WTC11 (cell line): ENCODE data around the gene IGFBP5. TPM values are rescaled to one million over a fixed set of nuclear protein-coding genes. Genes with fewer than 3 reads are reported as not detected.

Experiments used
- ATAC-seq: fragments of 200-7000 bp; cut with Tn5 transposase; 2 replicates; pipeline ENCODE4 v1.10.0; 2021; ENCODE audit warnings: mild to moderate bottlenecking, moderate library complexity
- CTCF ChIA-PET: fragments of 300-600 bp; sonication (Branson Sonifier 250); formaldehyde crosslinking; loops from one replicate; lab custom pipeline; 2021; ENCODE audit warnings: antibody characterized with exemption; lab: Charles Lee
- POLR2A ChIA-PET: fragments of 350-600 bp; sonication (Branson Sonifier 250); formaldehyde crosslinking; loops from one replicate; lab custom pipeline; 2021; ENCODE audit warnings: antibody characterized with exemption; lab: Charles Lee
- DNase-seq: peaks from one replicate; pipeline ENCODE4 v3.0.0; 2021; ENCODE audit warnings: low spot score
- H3K27ac Mint-ChIP-seq: 2 replicates; pipeline ENCODE4 v1.8.0; 2021; ENCODE audit warnings: mixed read lengths
- H3K27me3 Mint-ChIP-seq: 2 replicates; pipeline ENCODE4 v1.8.0; 2021; ENCODE audit warnings: low read depth, mild to moderate bottlenecking, moderate library complexity, mixed read lengths
- H3K36me3 Mint-ChIP-seq: 2 replicates; pipeline ENCODE4 v1.8.0; 2021; ENCODE audit warnings: mixed read lengths
- H3K4me1 Mint-ChIP-seq: 2 replicates; pipeline ENCODE4 v1.8.0; 2022; ENCODE audit warnings: mixed read lengths
- H3K4me3 Mint-ChIP-seq: 2 replicates; pipeline ENCODE4 v1.8.0; 2021; ENCODE audit warnings: mild to moderate bottlenecking, moderate library complexity, mixed read lengths
- H3K9me3 Mint-ChIP-seq: 2 replicates; pipeline ENCODE4 v1.8.0; 2021; ENCODE audit warnings: mixed read lengths
- CREB1 ChIP-seq: sonication (generic); formaldehyde crosslinking; IDR thresholded peaks from 2 replicates; pipeline ENCODE4 v1.8.0; 2023; ENCODE audit warnings: mild to moderate bottlenecking, missing genetic modification reagents
- ETV6 ChIP-seq: sonication (generic); formaldehyde crosslinking; IDR thresholded peaks from 2 replicates; pipeline ENCODE4 v1.8.1; 2022; ENCODE audit warnings: mild to moderate bottlenecking, missing genetic modification reagents
- HMGA2 ChIP-seq: fragments of 250-450 bp; sonication (Bioruptor Pico); IDR thresholded peaks from 2 replicates; pipeline ENCODE4 v1.4.0; 2021; ENCODE audit warnings: mild to moderate bottlenecking, moderate library complexity
- NFATC4 ChIP-seq: fragments of 250-450 bp; sonication (Bioruptor Pico); IDR thresholded peaks from 2 replicates; pipeline ENCODE4 v1.9.0; 2021; ENCODE audit warnings: mild to moderate bottlenecking
- NFYB ChIP-seq: sonication (generic); formaldehyde crosslinking; conservative IDR thresholded peaks from 2 replicates; pipeline ENCODE4 v1.8.0; 2022; ENCODE audit warnings: low read depth, missing genetic modification reagents
- PRRX2 ChIP-seq: fragments of 250-450 bp; sonication (Bioruptor Pico); IDR thresholded peaks from 2 replicates; pipeline ENCODE4 v1.8.0; 2021; ENCODE audit warnings: mild to moderate bottlenecking
- SOX15 ChIP-seq: fragments of 250-450 bp; sonication (Bioruptor Pico); IDR thresholded peaks from 2 replicates; pipeline ENCODE4 v1.9.0; 2021; ENCODE audit warnings: mild to moderate bottlenecking
- TP53 ChIP-seq: sonication (generic); formaldehyde crosslinking; IDR thresholded peaks from 2 replicates; pipeline ENCODE4 v1.8.1; 2023; ENCODE audit warnings: mild to moderate bottlenecking, missing genetic modification reagents
- ZNF263 ChIP-seq: sonication (generic); formaldehyde crosslinking; IDR thresholded peaks from 2 replicates; pipeline ENCODE4 v1.8.1; 2022; ENCODE audit warnings: low read depth, mild to moderate bottlenecking, moderate library complexity, missing genetic modification reagents
- ZNF396 ChIP-seq: fragments of 250-450 bp; sonication (Bioruptor Pico); IDR thresholded peaks from 2 replicates; pipeline ENCODE4 v1.8.0; 2021; ENCODE audit warnings: mild to moderate bottlenecking, moderate library complexity, borderline replicate concordance
- ZNF671 ChIP-seq: fragments of 250-450 bp; sonication (Bioruptor Pico); IDR thresholded peaks from 2 replicates; pipeline ENCODE4 v1.8.0; 2021; ENCODE audit warnings: mild to moderate bottlenecking
- total RNA-seq: library from RNA; stranded (reverse); gene quantifications from 3 replicates; pipeline ENCODE4 v1.2.3, GENCODE V29; 2021
- TF ChIP-seq, protein P1 (sequence below): fragments of 250-450 bp; sonication (Bioruptor Pico); IDR thresholded peaks from 2 replicates; pipeline ENCODE4 v1.9.0; 2021; ENCODE audit warnings: mild to moderate bottlenecking
- TF ChIP-seq, protein P2 (sequence below): fragments of 200-600 bp; IDR thresholded peaks from 2 replicates; pipeline ENCODE4 v1.8.0; 2022; ENCODE audit warnings: antibody characterized with exemption
- TF ChIP-seq, protein P3 (sequence below): sonication (generic); formaldehyde crosslinking; IDR thresholded peaks from 2 replicates; pipeline ENCODE4 v1.8.1; 2023; ENCODE audit warnings: mild to moderate bottlenecking, moderate library complexity, missing genetic modification reagents
- TF ChIP-seq, protein P4 (sequence below): sonication (generic); formaldehyde crosslinking; IDR thresholded peaks from 2 replicates; pipeline ENCODE4 v1.8.1; 2023; ENCODE audit warnings: mild to moderate bottlenecking, missing genetic modification reagents, moderate library complexity
- TF ChIP-seq, protein P5 (sequence below): sonication (generic); formaldehyde crosslinking; IDR thresholded peaks from 2 replicates; pipeline ENCODE4 v1.8.1; 2022; ENCODE audit warnings: mild to moderate bottlenecking, moderate library complexity, missing genetic modification reagents

Gene IGFBP5
- total RNA-seq, 1 experiment from 2014 or later = 5.3 TPM

DNA sequence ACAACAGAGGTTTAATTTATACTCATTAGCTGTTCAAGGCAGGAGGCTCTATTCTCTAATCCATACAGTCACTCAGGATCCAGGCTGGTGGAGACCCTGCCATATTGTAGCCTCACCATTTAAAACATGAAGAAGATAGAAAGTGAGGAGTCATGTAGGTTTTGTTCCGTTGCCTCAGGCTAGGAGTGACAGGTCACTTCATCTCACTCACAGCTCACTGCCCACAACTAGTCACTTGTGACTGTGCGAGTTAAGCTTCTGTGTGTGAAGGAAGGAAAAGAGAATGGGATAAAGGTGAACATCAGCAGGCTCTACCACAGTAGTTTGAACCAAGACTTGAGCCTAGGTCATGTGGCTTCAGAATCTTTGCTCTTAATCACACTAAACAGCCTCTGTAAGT, 71.1 kb downstream of the IGFBP5 start:
- no peak for ATAC-seq
- ChIA-PET CTCF (no interaction called here), POLR2A (no interaction called here)
- no peak for DNase-seq
- TF ChIP-seq, protein P1, sequence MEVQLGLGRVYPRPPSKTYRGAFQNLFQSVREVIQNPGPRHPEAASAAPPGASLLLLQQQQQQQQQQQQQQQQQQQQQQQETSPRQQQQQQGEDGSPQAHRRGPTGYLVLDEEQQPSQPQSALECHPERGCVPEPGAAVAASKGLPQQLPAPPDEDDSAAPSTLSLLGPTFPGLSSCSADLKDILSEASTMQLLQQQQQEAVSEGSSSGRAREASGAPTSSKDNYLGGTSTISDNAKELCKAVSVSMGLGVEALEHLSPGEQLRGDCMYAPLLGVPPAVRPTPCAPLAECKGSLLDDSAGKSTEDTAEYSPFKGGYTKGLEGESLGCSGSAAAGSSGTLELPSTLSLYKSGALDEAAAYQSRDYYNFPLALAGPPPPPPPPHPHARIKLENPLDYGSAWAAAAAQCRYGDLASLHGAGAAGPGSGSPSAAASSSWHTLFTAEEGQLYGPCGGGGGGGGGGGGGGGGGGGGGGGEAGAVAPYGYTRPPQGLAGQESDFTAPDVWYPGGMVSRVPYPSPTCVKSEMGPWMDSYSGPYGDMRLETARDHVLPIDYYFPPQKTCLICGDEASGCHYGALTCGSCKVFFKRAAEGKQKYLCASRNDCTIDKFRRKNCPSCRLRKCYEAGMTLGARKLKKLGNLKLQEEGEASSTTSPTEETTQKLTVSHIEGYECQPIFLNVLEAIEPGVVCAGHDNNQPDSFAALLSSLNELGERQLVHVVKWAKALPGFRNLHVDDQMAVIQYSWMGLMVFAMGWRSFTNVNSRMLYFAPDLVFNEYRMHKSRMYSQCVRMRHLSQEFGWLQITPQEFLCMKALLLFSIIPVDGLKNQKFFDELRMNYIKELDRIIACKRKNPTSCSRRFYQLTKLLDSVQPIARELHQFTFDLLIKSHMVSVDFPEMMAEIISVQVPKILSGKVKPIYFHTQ (CRISPR knock-in tag) = no peak
- TF ChIP-seq PRRX2 (CRISPR knock-in tag) (no peak), ZNF263 (no peak), NFATC4 (CRISPR knock-in tag) (no peak), HMGA2 (CRISPR knock-in tag) (no peak), NFYB (CRISPR knock-in tag) (no peak), ETV6 (CRISPR knock-in tag) (no peak), ZNF671 (no peak), CREB1 (no peak)
- TF ChIP-seq, protein P2, sequence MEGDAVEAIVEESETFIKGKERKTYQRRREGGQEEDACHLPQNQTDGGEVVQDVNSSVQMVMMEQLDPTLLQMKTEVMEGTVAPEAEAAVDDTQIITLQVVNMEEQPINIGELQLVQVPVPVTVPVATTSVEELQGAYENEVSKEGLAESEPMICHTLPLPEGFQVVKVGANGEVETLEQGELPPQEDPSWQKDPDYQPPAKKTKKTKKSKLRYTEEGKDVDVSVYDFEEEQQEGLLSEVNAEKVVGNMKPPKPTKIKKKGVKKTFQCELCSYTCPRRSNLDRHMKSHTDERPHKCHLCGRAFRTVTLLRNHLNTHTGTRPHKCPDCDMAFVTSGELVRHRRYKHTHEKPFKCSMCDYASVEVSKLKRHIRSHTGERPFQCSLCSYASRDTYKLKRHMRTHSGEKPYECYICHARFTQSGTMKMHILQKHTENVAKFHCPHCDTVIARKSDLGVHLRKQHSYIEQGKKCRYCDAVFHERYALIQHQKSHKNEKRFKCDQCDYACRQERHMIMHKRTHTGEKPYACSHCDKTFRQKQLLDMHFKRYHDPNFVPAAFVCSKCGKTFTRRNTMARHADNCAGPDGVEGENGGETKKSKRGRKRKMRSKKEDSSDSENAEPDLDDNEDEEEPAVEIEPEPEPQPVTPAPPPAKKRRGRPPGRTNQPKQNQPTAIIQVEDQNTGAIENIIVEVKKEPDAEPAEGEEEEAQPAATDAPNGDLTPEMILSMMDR = no peak
- TF ChIP-seq, protein P3, sequence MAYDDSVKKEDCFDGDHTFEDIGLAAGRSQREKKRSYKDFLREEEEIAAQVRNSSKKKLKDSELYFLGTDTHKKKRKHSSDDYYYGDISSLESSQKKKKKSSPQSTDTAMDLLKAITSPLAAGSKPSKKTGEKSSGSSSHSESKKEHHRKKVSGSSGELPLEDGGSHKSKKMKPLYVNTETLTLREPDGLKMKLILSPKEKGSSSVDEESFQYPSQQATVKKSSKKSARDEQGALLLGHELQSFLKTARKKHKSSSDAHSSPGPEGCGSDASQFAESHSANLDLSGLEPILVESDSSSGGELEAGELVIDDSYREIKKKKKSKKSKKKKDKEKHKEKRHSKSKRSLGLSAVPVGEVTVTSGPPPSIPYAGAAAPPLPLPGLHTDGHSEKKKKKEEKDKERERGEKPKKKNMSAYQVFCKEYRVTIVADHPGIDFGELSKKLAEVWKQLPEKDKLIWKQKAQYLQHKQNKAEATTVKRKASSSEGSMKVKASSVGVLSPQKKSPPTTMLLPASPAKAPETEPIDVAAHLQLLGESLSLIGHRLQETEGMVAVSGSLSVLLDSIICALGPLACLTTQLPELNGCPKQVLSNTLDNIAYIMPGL (CRISPR knock-in tag) = no peak
- TF ChIP-seq, protein P4, sequence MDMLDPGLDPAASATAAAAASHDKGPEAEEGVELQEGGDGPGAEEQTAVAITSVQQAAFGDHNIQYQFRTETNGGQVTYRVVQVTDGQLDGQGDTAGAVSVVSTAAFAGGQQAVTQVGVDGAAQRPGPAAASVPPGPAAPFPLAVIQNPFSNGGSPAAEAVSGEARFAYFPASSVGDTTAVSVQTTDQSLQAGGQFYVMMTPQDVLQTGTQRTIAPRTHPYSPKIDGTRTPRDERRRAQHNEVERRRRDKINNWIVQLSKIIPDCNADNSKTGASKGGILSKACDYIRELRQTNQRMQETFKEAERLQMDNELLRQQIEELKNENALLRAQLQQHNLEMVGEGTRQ = no peak
- TF ChIP-seq, protein P5, sequence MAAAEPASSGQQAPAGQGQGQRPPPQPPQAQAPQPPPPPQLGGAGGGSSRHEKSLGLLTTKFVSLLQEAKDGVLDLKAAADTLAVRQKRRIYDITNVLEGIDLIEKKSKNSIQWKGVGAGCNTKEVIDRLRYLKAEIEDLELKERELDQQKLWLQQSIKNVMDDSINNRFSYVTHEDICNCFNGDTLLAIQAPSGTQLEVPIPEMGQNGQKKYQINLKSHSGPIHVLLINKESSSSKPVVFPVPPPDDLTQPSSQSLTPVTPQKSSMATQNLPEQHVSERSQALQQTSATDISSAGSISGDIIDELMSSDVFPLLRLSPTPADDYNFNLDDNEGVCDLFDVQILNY (CRISPR knock-in tag) = no peak
- Mint-ChIP-seq H3K27ac (no peak overlapping the region), H3K27me3 (no peaks in the 10 kb centered on the region; the same call in 1 of the 2 replicates), H3K4me1 (peaks cover 28% of the 10 kb centered on the region), H3K36me3 (0 out of 2 replicates have a peak, but pooled peaks cover 2% of the 10 kb centered on the region), H3K4me3 (no peak overlapping the region), H3K9me3 (peaks cover 5% of the 10 kb centered on the region)

DNA sequence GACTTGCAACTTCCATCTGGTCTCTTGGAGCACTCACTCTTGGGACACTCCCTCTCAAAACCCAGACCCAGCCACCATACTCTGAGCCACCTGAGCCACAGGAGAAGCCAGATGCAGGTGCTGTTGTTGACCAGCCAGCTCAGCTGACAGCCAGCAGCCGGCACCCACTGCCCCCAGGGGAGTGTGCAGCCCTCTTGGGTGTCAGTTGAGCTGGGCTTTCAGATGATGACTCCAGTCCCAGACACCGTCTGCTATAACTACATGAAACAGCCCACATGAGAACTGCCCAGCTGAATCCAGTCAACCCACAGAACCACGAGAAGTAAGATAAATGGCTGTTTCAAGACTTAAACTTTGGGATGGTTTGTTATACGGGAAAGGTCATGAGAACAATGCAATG, 72.8 kb downstream of the IGFBP5 start:
- Mint-ChIP-seq H3K27me3 (no peaks in the 10 kb centered on the region; the same call in 1 of the 2 replicates), H3K27ac (no peak overlapping the region), H3K4me3 (no peak overlapping the region), H3K36me3 (0 out of 2 replicates have a peak, but pooled peaks cover 2% of the 10 kb centered on the region), H3K9me3 (peaks cover 5% of the 10 kb centered on the region), H3K4me1 (peaks cover 35% of the 10 kb centered on the region)
- TF ChIP-seq SOX15 (no peak), ZNF396 (CRISPR knock-in tag) (no peak), TP53 (CRISPR knock-in tag) (no peak)
- ChIA-PET CTCF (interaction anchor here (2.3 kb wide), 1 partner anchor 103 kb away, joined by 8 read pairs; no protein-coding TSS in a partner anchor), POLR2A (interaction anchor here (0.7 kb wide), 1 partner anchor 17 kb away, joined by 4 read pairs; no protein-coding TSS in a partner anchor)
- ATAC-seq (no peak), DNase-seq (no peak)

Other genes with a start within 250 kb of the IGFBP5 start
- gene RPL37A, start 196.7 kb downstream of the IGFBP5 start, total RNA-seq = 3,135 to 3,488 TPM (median 3,463 TPM) in 3 replicates
- 514 to 873 TPM (median 854 TPM) in 3 replicates for gene IGFBP2, start 62.1 kb downstream of the IGFBP5 start, total RNA-seq
- not detected in 3 replicates for gene TNP1, start 164.5 kb upstream of the IGFBP5 start, total RNA-seq